Lung (tissue), 12 donors: ENCODE data around the gene NR2E1. TPM values are rescaled to one million over a fixed set of nuclear protein-coding genes. Genes with fewer than 3 reads are reported as not detected.

ENCODE experiments used
- ATAC-seq: fragments of 200-7000 bp; cut with Tn5 transposase; one replicate; pipeline ENCODE4 v1.9.1; 2020; ENCODE audit warnings: moderate number of reproducible peaks; ENCODE audit not compliant: insufficient read depth, low FRiP score
- DNase-seq, 3 donors: peaks; one replicate each; pipeline ENCODE4 v3.0.0-alpha.2; 2013 to 2017
- H3K27ac ChIP-seq, 2 donors: one replicate each; pipeline ENCODE4 v1.5.1; 2013; ENCODE audit warnings: mild to moderate bottlenecking in 2 of 2, moderate library complexity in 2 of 2, control low read depth in 1 of 2, inconsistent platforms in 1 of 2, low read depth in 1 of 2, low read length in 1 of 2
- H3K27me3 ChIP-seq, 3 donors: one replicate each; pipeline ENCODE4 v1.5.1; 2013; ENCODE audit warnings: low read length in 2 of 3; ENCODE audit not compliant: control insufficient read depth in 3 of 3, insufficient read depth in 3 of 3
- H3K36me3 ChIP-seq, 4 donors: one replicate each; pipeline ENCODE4 v1.5.1; 2013; ENCODE audit warnings: low read length in 4 of 4, mild to moderate bottlenecking in 1 of 4, moderate library complexity in 1 of 4; ENCODE audit not compliant: control insufficient read depth in 4 of 4, insufficient read depth in 4 of 4
- H3K4me1 ChIP-seq, 5 donors: one replicate each; pipeline ENCODE4 v1.5.1; 2013; ENCODE audit warnings: low read length in 5 of 5, mild to moderate bottlenecking in 2 of 5, moderate library complexity in 1 of 5; ENCODE audit not compliant: control insufficient read depth in 5 of 5, insufficient read depth in 5 of 5
- H3K4me3 ChIP-seq: one replicate; pipeline ENCODE4 v1.5.1; 2013; ENCODE audit warnings: mild to moderate bottlenecking, control low read depth, moderate library complexity
- H3K9ac ChIP-seq, 2 donors: one replicate each; pipeline ENCODE4 v1.5.1; 2013; ENCODE audit warnings: low read length in 2 of 2, control low read depth in 1 of 2; ENCODE audit not compliant: insufficient read depth in 1 of 2
- H3K9me3 ChIP-seq, 4 donors: one replicate each; pipeline ENCODE4 v1.5.1; 2013; ENCODE audit warnings: low read length in 3 of 4, mild to moderate bottlenecking in 1 of 4, moderate library complexity in 1 of 4; ENCODE audit not compliant: control insufficient read depth in 4 of 4, insufficient read depth in 3 of 4
- WGBS, 2 donors: extraction: QIAGEN DNeasy Blood & Tissue Kit; methylation state at CpG; one replicate each; pipeline ENCODE4 v1.1.7; 2013; 5-methylcytosine and 5-hydroxymethylcytosine counted together
- polyA plus RNA-seq, 2 donors: library from polyadenylated mRNA; stranded (reverse); fragments of 200-250 nt; gene quantifications; one replicate each; pipeline ENCODE4 v1.2.1, GENCODE V29; 2013
- total RNA-seq, 2 donors: library from RNA; depleted of rRNA in 1 of 2; stranded (reverse); fragments of >200 nt in 1 of 2; gene quantifications; one replicate each; pipeline ENCODE4 v1.2.1, GENCODE V29; 2014 to 2021
- TF ChIP-seq, protein P1 (sequence below): IDR thresholded peaks from 2 replicates; pipeline ENCODE4 v1.5.1; 2012; ENCODE audit warnings: mild to moderate bottlenecking; ENCODE audit errors: control extremely low read depth, extremely low read depth
- donor health status: control.
- donor health status: control.
- donor health status: Bipolar disorder and iron deficiency.
- donor health status: healthy.
- donor health status: DM: yes; HTN: yes; CAD: no.

Gene NR2E1
- total and polyA plus RNA-seq, 4 donors, result 0.01 TPM; not detected in 3

DNA sequence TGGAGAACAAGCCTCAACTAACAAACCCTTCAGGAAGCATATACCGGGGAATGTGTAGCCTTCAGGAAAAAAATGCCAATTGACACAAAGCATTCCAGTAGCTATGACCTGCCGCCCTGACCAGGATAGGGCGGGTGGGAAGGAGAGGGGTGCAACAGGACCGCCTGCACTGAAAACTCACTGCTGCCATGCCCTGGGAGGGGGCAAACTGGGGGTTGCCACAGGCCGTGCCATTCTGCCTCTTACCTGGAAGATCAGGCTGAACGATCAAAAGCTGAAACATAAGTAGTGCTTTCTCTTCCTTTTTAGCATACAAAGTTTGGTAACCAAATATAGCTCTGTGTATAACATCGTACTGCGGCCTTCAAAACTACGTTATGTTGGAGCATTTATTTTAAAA, 21.7 kb downstream of the NR2E1 start:
- H3K27me3 ChIP-seq, result peaks cover 0 to 16% (median 4%) of the 10 kb centered on the region in 3 donors
- H3K36me3 ChIP-seq, result no peaks in the 10 kb centered on the region
- TF ChIP-seq, protein P1, sequence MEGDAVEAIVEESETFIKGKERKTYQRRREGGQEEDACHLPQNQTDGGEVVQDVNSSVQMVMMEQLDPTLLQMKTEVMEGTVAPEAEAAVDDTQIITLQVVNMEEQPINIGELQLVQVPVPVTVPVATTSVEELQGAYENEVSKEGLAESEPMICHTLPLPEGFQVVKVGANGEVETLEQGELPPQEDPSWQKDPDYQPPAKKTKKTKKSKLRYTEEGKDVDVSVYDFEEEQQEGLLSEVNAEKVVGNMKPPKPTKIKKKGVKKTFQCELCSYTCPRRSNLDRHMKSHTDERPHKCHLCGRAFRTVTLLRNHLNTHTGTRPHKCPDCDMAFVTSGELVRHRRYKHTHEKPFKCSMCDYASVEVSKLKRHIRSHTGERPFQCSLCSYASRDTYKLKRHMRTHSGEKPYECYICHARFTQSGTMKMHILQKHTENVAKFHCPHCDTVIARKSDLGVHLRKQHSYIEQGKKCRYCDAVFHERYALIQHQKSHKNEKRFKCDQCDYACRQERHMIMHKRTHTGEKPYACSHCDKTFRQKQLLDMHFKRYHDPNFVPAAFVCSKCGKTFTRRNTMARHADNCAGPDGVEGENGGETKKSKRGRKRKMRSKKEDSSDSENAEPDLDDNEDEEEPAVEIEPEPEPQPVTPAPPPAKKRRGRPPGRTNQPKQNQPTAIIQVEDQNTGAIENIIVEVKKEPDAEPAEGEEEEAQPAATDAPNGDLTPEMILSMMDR, result no peak
- no peaks in the 10 kb centered on the region for H3K9me3 ChIP-seq
- H3K4me3 ChIP-seq, result no peak overlapping the region
- H3K9ac ChIP-seq, result no peak overlapping the region
- ATAC-seq, result no peak
- H3K27ac ChIP-seq, result no peak overlapping the region
- no peaks in the 10 kb centered on the region for H3K4me1 ChIP-seq
- DNase-seq, result no peak
- 86 to 89% methylated on average over 9 of the region's 9 CpGs for WGBS, 2 donors

DNA sequence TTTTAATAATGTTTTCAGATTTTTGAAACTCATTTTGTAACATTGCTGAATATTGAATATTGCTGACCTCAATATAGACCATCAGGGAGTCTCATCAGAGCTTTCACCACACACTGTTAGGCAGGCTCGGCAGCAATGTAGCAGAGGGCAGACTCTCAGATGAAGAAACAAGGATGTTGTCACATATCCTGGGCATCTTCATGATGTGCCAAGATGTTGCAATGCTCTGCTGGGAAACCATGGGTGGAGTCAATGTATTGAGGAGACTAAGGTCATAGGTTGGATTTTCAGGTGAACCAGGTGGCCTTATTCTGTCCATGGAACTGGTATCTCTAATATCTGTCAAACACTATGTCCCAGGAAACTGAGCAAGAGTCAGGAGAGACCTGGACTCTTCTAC, 27.3 kb downstream of the NR2E1 start:
- Histone ChIP-seq H3K9ac (no peak overlapping the region), H3K27me3 (no peaks in the 10 kb centered on the region), H3K4me1 (no peaks in the 10 kb centered on the region), H3K4me3 (no peak overlapping the region), H3K9me3 (no peaks in the 10 kb centered on the region), H3K36me3 (no peaks in the 10 kb centered on the region), H3K27ac (no peak overlapping the region)
- DNase-seq (no peak), ATAC-seq (no peak)
- TF ChIP-seq, protein P1, result no peak
- WGBS, 2 donors, result 32 to 72% methylated on average over 1 of the region's 1 CpG

DNA sequence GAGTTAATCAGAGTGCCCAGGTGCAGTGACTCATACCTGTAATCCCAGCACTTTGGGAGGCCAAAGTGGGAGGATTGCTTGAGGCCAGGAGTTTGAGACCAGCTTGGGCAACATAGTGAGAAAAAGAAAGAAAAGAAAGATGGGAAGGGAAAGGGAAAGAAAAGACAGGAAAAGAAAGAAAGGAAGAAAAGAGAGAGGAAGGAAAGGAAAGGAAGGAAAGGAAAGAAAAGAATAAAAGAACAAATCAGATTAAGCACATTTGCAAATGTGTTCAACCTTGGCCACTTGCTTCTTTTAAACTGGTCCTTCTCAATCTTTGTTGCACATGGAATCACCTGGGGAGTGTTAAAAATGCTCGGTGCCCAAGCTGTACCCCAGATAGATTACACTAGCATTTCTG, 28.0 kb downstream of the NR2E1 start:
- no peaks in the 10 kb centered on the region for H3K27me3 ChIP-seq
- H3K27ac ChIP-seq, result no peak overlapping the region
- no peaks in the 10 kb centered on the region for H3K4me1 ChIP-seq
- TF ChIP-seq, protein P1, result no peak
- no peak for ATAC-seq
- no peaks in the 10 kb centered on the region for H3K9me3 ChIP-seq
- WGBS, 2 donors, result 88 to 100% methylated on average over 1 of the region's 1 CpG
- DNase-seq, result no peak
- H3K9ac ChIP-seq, result no peak overlapping the region
- H3K36me3 ChIP-seq, result no peaks in the 10 kb centered on the region
- no peak overlapping the region for H3K4me3 ChIP-seq

DNA sequence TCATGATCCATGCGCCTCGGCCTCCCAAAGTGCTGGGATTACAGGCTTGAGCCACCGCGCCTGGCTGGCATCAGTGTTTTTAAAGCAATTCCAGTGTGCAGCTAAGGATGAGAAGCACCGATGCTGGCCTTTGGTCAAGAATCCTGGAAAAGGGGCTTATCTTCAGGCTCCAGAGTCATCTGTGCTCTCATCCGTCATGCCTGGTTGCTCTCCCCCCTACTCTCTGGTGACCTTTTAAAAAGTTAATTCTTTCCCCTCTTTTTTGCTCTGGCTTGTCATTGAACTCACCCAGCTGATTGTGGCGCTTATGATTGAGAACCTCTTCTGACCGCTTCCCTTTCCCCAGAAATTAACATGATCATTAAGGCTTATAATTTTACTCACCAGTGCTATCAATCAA, 28.7 kb downstream of the NR2E1 start:
- Histone ChIP-seq H3K9ac (no peak overlapping the region), H3K4me3 (no peak overlapping the region), H3K27me3 (no peaks in the 10 kb centered on the region), H3K4me1 (no peaks in the 10 kb centered on the region), H3K27ac (no peak overlapping the region), H3K36me3 (no peaks in the 10 kb centered on the region), H3K9me3 (no peaks in the 10 kb centered on the region)
- whole genome bisulfite sequencing, 2 donors, result 87 to 88% methylated on average over 8 of the region's 8 CpGs
- ATAC-seq (no peak), DNase-seq (no peak)
- TF ChIP-seq, protein P1, result no peak
